H1 (cell line): ENCODE measurements around the gene ASAP2. TPM values are rescaled to one million over a fixed set of nuclear protein-coding genes. Genes with fewer than 3 reads are reported as not detected.

ENCODE experiments used
- CBX8 ChIP-seq: fragments of 300-800, 300-1000 bp; sonication (generic); IDR thresholded peaks from 2 replicates; pipeline ENCODE4 v1.7.1; 2016; ENCODE audit warnings: low read depth, low read length, borderline replicate concordance
- CHD7 ChIP-seq: fragments of 300-600 bp; sonication (generic); IDR thresholded peaks from 2 replicates; pipeline ENCODE4 v1.7.1; 2012; ENCODE audit warnings: low read length, moderate library complexity, mild to moderate bottlenecking, inconsistent platforms; ENCODE audit not compliant: insufficient replicate concordance
- CTBP2 ChIP-seq: IDR thresholded peaks from 2 replicates; pipeline ENCODE4 v1.7.0; 2011; ENCODE audit warnings: borderline replicate concordance, mild to moderate bottlenecking, moderate library complexity, mixed read lengths, low read length; ENCODE audit not compliant: insufficient read depth, insufficient read length
- JUND ChIP-seq: IDR thresholded peaks from 2 replicates; pipeline ENCODE4 v1.6.1; 2011; ENCODE audit warnings: mild to moderate bottlenecking, improper control_type of control experiment, low read length
- POLR2A ChIP-seq, 2 experiments: IDR thresholded peaks; 1 replicate in 1 of 2; 2 replicates in 1 of 2; pipeline ENCODE4 v1.6.1; 2011; ENCODE audit warnings: low read depth in 2 of 2, low read length in 2 of 2, mild to moderate bottlenecking in 2 of 2; ENCODE audit errors: control extremely low read depth in 1 of 2
- SIX5 ChIP-seq: IDR thresholded peaks from 2 replicates; pipeline ENCODE4 v1.6.1; 2011; ENCODE audit warnings: mild to moderate bottlenecking, low read depth, low read length
- polyA plus RNA-seq, 7 experiments: library from polyadenylated mRNA; depleted of rRNA in 3 of 7; stranded (reverse) in 5 of 7; unstranded in 2 of 7; fragments of >200 nt in 5 of 7; fragments of 200-250 nt in 2 of 7; gene quantifications; 1 replicate in 5 of 7; 2 replicates in 1 of 7; 4 replicates in 1 of 7; pipeline versions ENCODE4 v1.2.1 to v1.2.3, GENCODE V29; 2011 to 2013; ENCODE audit warnings: missing spikeins in 2 of 7, mixed read lengths in 2 of 7
- total RNA-seq: library from RNA; stranded (reverse); fragmentation: NEBNext Ultra II Directional; extraction: Animal tissue kit (Norgen Biotek cat#: 25700); gene quantifications from 2 replicates; pipeline ENCODE4 v1.2.1, GENCODE V29; 2021

The ASAP2 gene
- total and polyA plus RNA-seq, 2 of the 8 experiments (the other 6 are each of a cell fraction or from before 2014, with no cell fraction given), result 10.2 to 18.7 TPM

- TF ChIP-seq CHD7 (no peak), CBX8 (no peak), JUND (no peak), POLR2A (IDR thresholded peaks at IDR 0.05; ENCODE audit: control extremely low read depth in 1 of 2, low read depth in 2 of 2, low read length in 2 of 2) (no peak), SIX5 (no peak), CTBP2 (no peak)
Observed at GRCh38 chr2:9308186-9308955, 101.8 kb downstream of the ASAP2 start (continued).
